Spleen (tissue), 7 donors: ENCODE measurements around the gene TLCD5.

Experiments used
- POLR2A ChIP-seq, 3 donors: fragments of 450-650 bp; IDR thresholded peaks; one replicate each; pipeline ENCODE4 v1.5.1; 2017; ENCODE audit warnings: antibody characterized with exemption in 3 of 3, mild to moderate bottlenecking in 1 of 3
- POLR2AphosphoS5 ChIP-seq, 3 donors: sonication (generic); formaldehyde crosslinking; IDR thresholded peaks; one replicate each; pipeline ENCODE4 v1.5.1; 2017; ENCODE audit warnings: antibody characterized with exemption in 3 of 3
- TF ChIP-seq, protein P1 (sequence below), 11 experiments: fragments of 200-600 bp in 7 of 11; fragments of 450-650 bp in 4 of 11; sonication (generic) in 4 of 11; IDR thresholded peaks in 8 of 11; conservative IDR thresholded peaks in 3 of 11; 1 replicate in 7 of 11; 2 replicates in 4 of 11; pipeline versions ENCODE4 v1.4.0 to v1.8.0; 2016 to 2021; ENCODE audit warnings: antibody characterized with exemption in 11 of 11, inconsistent platforms in 4 of 11, mild to moderate bottlenecking in 1 of 11
- donor health status: DM: no; HTN: no; CAD: no; lungs with moderate emphysema.
- donor health status: DM: no; HTN: no; CAD: no.
- donor health status: DM: no; HTN: no; CAD: no.

DNA sequence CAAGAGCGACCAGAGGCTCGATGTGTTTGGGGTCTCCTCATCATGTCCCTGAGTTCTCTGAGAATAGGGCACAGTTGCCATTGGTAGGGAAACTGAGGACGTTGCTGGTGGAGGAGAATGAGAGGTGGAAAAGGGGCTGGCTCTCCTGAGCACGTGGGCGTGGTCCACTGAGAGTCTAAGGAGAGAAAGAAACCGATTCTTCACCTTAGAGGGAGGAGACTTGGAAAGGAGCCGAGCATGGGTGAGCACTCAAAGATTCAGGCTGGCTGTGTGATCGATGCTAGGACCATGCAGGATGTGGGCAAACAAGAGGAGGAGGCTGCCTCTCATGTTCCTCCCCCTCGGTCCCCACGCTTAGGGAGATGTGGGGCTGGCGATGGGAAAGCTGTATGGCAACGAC is 19.8 kb upstream of the TLCD5 start:
- TF ChIP-seq, protein P1, sequence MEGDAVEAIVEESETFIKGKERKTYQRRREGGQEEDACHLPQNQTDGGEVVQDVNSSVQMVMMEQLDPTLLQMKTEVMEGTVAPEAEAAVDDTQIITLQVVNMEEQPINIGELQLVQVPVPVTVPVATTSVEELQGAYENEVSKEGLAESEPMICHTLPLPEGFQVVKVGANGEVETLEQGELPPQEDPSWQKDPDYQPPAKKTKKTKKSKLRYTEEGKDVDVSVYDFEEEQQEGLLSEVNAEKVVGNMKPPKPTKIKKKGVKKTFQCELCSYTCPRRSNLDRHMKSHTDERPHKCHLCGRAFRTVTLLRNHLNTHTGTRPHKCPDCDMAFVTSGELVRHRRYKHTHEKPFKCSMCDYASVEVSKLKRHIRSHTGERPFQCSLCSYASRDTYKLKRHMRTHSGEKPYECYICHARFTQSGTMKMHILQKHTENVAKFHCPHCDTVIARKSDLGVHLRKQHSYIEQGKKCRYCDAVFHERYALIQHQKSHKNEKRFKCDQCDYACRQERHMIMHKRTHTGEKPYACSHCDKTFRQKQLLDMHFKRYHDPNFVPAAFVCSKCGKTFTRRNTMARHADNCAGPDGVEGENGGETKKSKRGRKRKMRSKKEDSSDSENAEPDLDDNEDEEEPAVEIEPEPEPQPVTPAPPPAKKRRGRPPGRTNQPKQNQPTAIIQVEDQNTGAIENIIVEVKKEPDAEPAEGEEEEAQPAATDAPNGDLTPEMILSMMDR (IDR thresholded peaks at IDR 0.05 in 8 of 11, conservative IDR thresholded peaks at IDR 0.05 in 3 of 11): no peak
- TF ChIP-seq POLR2AphosphoS5 (IDR thresholded peaks at IDR 0.05) (no peak), POLR2A (IDR thresholded peaks at IDR 0.05) (no peak)
